CD4-positive, CD25-positive, alpha-beta regulatory T cell (primary cell): ENCODE measurements around the gene DIAPH2. TPM values are rescaled to one million over a fixed set of nuclear protein-coding genes. Genes with fewer than 3 reads are reported as not detected.
A peak's percentile ranks its signal among the peaks of the same experiment; 100 is the strongest.

Source experiments
- ATAC-seq, 2 donors: fragments of 150-1000 bp; cut with Tn5 transposase; one replicate each; pipeline ENCODE4 v1.10.0; 2021; ENCODE audit warnings: low read depth in 2 of 2, moderate number of reproducible peaks in 2 of 2, moderate library complexity in 1 of 2
- DNase-seq, 3 donors: peaks; one replicate each; pipeline versions ENCODE4 v3.0.0 to v3.0.0-alpha.2; 2012 to 2022; ENCODE audit warnings: mixed read lengths in 1 of 3
- H3K27ac ChIP-seq: one replicate; pipeline ENCODE4 v1.7.0; 2013; ENCODE audit warnings: mild to moderate bottlenecking, low read length; ENCODE audit not compliant: insufficient read depth, poor library complexity, severe bottlenecking
- H3K27me3 ChIP-seq: one replicate; pipeline ENCODE4 v1.7.0; 2013; ENCODE audit warnings: low read length; ENCODE audit not compliant: control insufficient read depth, insufficient read depth
- H3K36me3 ChIP-seq: one replicate; pipeline ENCODE4 v1.7.0; 2013; ENCODE audit warnings: mild to moderate bottlenecking, low read length, moderate library complexity; ENCODE audit not compliant: control insufficient read depth, insufficient read depth
- H3K4me1 ChIP-seq: 2 replicates; pipeline ENCODE4 v1.7.0; 2013; ENCODE audit warnings: mild to moderate bottlenecking, low read length; ENCODE audit not compliant: insufficient read depth, control insufficient read depth, poor library complexity, severe bottlenecking
- H3K4me3 ChIP-seq: one replicate; pipeline ENCODE4 v1.7.0; 2013; ENCODE audit warnings: low read depth, mild to moderate bottlenecking, low read length, moderate library complexity
- H3K9me3 ChIP-seq, 2 experiments: 1 replicate in 1 of 2; 2 replicates in 1 of 2; pipeline ENCODE4 v1.7.0; 2013; ENCODE audit warnings: low read length in 2 of 2, mild to moderate bottlenecking in 1 of 2, moderate library complexity in 1 of 2; ENCODE audit not compliant: control insufficient read depth in 2 of 2
- H3K27ac Mint-ChIP-seq, 3 donors: one replicate each; pipeline ENCODE4 v1.8.0; 2020 to 2022; ENCODE audit warnings: mild to moderate bottlenecking in 3 of 3, mixed read lengths in 3 of 3, moderate library complexity in 2 of 3
- H3K27me3 Mint-ChIP-seq: one replicate; pipeline ENCODE4 v1.8.0; 2022; ENCODE audit warnings: mild to moderate bottlenecking, mixed read lengths
- H3K36me3 Mint-ChIP-seq: one replicate; pipeline ENCODE4 v1.8.0; 2020; ENCODE audit warnings: mixed read lengths
- H3K4me1 Mint-ChIP-seq, 4 donors: one replicate each; pipeline ENCODE4 v1.8.0; 2020 to 2022; ENCODE audit warnings: mixed read lengths in 4 of 4, mild to moderate bottlenecking in 1 of 4
- H3K4me3 Mint-ChIP-seq, 4 donors: one replicate each; pipeline ENCODE4 v1.8.0; 2020 to 2022; ENCODE audit warnings: mild to moderate bottlenecking in 4 of 4, mixed read lengths in 4 of 4, moderate library complexity in 3 of 4
- H3K9me3 Mint-ChIP-seq, 7 donors: one replicate each; pipeline ENCODE4 v1.8.0; 2020 to 2022; ENCODE audit warnings: mixed read lengths in 7 of 7, mild to moderate bottlenecking in 3 of 7, moderate library complexity in 2 of 7
- polyA plus RNA-seq, 4 donors: library from polyadenylated mRNA; unstranded; fragments of 300-500 nt; fragmentation: Illumina TruSeq; gene quantifications; one replicate each; pipeline ENCODE4 v1.2.3, GENCODE V29; 2021
- total RNA-seq: library from RNA; stranded (reverse); gene quantifications from one replicate; pipeline ENCODE4 v1.2.3, GENCODE V29; 2022

Gene DIAPH2
- total and polyA plus RNA-seq, 5 donors from 2014 or later = 6.3 to 17.0 (median 6.6) TPM

DNA sequence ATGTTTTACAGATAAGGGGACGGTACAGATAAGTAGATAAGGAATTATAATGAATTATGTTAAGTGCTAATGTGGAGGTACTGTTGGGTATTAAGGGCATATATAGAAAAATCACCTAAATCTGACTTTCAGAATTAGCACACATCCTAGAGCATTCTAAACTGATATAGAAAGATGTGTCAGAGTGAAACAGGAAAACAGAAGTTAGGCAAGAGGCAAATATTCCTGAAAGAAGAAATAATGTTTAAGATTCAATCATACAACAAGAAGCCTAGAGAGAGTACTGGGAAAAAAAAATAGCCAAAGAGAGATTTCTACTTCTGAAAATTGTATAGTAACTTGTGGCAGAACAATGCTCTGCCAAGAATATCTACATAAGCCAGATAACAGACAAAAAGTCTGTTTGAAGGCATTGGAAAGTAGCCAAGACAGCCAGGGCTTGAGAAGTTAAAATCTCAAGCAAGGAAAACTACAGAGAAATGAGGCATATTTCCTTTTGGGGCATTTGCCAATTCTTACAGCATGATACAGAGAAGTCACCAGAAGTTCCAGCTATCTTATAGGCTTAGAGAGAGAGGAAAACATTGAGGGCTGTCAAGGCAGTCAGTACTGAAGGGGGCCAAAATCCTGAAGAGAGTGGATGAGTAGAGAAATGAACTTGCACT, 845.0 kb downstream of the DIAPH2 start:
- DNase-seq = no peak
- ATAC-seq = no peak
- H3K36me3 Mint-ChIP-seq = peaks cover 5% of the 10 kb centered on the region

DNA sequence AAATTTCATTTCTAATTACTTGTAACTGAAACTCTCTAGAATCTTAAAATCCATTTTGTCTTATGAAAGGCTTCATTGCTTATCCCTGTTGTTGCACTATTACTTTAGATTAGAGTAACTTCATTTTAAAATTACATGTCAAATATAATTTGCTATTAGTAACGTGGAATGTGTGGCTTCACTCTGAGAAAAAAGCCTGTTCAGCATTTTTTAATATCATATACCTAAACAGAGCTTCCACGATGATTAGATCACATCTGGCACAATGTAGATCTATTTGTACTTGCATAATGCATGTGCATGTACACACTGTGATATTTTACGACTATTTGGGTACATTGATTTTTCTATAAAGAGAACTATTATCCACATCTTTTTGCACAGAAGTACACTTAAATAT, 847.2 kb downstream of the DIAPH2 start:
- H3K36me3 Mint-ChIP-seq = peaks cover 5% of the 10 kb centered on the region
- H3K9me3 Mint-ChIP-seq = peaks cover 0 to 15% (median 7%) of the 10 kb centered on the region in 7 donors
- Histone ChIP-seq H3K4me1 (no peaks in the 10 kb centered on the region), H3K27me3 (no peaks in the 10 kb centered on the region), H3K27ac (no peak overlapping the region), H3K9me3 (peaks cover 3 to 8% of the 10 kb centered on the region in 2 experiments), H3K36me3 (no peaks in the 10 kb centered on the region), H3K4me3 (no peak overlapping the region)
- no peaks in the 10 kb centered on the region for H3K27me3 Mint-ChIP-seq
- ATAC-seq (no peak), DNase-seq (no peak)
- no peak overlapping the region for H3K27ac Mint-ChIP-seq
- H3K4me3 Mint-ChIP-seq = no peak overlapping the region
- no peaks in the 10 kb centered on the region for H3K4me1 Mint-ChIP-seq

More for the DNA sequence above, 845.0 kb downstream of the DIAPH2 start:
- no peaks in the 10 kb centered on the region for H3K4me1 Mint-ChIP-seq
- no peaks in the 10 kb centered on the region for H3K4me1 ChIP-seq
- peaks cover 0 to 20% (median 7%) of the 10 kb centered on the region in 7 donors for H3K9me3 Mint-ChIP-seq
- H3K27me3 ChIP-seq = no peaks in the 10 kb centered on the region
- no peaks in the 10 kb centered on the region for H3K36me3 ChIP-seq
- no peak overlapping the region for H3K27ac Mint-ChIP-seq
- H3K27ac ChIP-seq = no peak overlapping the region
- H3K4me3 Mint-ChIP-seq = no peak overlapping the region
- peaks cover 3 to 8% of the 10 kb centered on the region in 2 experiments for H3K9me3 ChIP-seq
- H3K4me3 ChIP-seq = no peak overlapping the region
- no peaks in the 10 kb centered on the region for H3K27me3 Mint-ChIP-seq

DNA sequence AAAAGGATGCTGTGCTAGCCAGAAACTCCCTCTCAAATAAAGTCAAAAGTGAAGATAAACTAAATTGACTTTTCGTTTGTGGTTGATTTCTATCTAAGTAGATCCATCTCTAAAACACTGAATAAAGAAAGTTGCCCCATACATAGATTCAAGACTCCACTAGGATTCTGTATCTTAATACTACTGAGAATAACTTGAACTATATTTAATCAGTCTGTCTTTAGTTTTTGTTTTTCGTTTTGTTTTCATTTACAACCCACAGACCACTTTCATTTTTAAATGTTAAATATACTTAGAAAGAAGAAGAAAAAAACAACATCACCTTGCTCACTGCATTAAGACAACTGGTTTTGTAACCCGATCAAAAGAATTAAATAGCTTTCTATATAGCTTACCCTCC, 854.1 kb downstream of the DIAPH2 start:
- ATAC-seq (no peak), DNase-seq (no peak)
- H3K9me3 Mint-ChIP-seq = peaks cover 0 to 2% (median 0%) of the 10 kb centered on the region in 7 donors
- no peaks in the 10 kb centered on the region for H3K4me1 ChIP-seq
- no peaks in the 10 kb centered on the region for H3K36me3 ChIP-seq
- H3K27ac ChIP-seq = no peak overlapping the region
- no peak overlapping the region for H3K4me3 Mint-ChIP-seq
- no peak overlapping the region for H3K4me3 ChIP-seq
- no peak overlapping the region for H3K27ac Mint-ChIP-seq
- no peaks in the 10 kb centered on the region for H3K36me3 Mint-ChIP-seq
- H3K27me3 ChIP-seq = no peaks in the 10 kb centered on the region
- no peaks in the 10 kb centered on the region for H3K27me3 Mint-ChIP-seq
- peaks cover 0 to 5% (median 0%) of the 10 kb centered on the region in 4 donors for H3K4me1 Mint-ChIP-seq
- H3K9me3 ChIP-seq = no peaks in the 10 kb centered on the region

DNA sequence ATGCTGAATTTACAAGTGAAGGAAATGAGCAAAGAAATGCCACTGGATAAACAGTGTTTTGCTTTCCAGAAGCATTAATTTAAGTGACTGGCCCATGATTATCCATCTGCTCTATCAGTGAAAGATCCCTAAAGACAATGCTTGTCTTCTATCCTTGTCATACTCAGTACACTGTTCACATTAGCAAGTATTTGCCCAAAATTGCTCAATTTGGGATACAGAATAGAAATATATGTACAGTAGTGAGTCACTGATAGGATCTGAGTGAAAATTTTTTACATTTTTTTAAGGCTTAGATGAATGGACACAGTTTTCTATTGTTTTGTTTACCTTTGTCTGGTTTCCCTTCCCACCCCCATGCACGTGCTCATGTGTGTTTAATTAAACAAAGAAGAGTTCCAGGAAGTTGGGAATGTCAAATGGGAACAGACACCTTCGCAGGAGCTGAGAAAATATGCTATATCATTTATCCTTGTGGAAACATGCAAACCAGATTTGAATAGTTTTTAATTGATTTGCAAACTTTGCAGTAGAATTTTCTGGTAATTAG, 855.4 kb downstream of the DIAPH2 start:
- Mint-ChIP-seq H3K4me3 (no peak overlapping the region), H3K27ac (no peak overlapping the region)
- no peaks in the 10 kb centered on the region for H3K4me1 ChIP-seq

DNA sequence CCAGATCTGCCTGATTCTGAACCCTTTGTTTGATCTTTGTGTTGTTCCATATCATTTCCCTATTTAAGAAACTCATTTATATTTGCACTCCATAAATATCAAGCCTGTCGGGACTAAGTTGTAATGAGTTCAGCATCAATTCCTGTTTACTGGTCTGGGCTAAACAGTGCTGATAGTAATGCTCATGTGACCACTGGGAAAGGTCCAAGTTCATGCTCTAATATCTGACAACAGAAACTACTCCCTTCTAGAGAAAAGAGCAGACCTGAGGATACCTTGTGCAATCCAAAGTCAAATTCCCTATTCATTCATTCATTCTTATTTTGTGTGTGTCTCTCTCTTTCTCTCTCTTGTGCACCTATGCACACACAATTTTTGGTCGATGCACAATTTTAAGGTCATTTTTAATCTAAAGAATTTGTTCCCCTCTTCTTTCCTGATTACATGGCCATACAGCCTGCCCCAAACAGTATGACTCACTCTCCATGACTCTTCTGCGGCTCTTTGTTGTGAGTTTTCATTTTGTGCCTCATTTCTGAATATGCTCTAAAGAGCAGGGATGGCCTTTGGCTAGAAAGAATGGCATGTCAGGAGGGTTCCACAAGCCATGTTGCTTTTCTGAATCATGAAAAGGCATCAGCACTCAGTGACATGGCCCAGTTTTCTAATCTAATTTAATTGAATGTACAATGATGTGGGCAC, 863.4 kb downstream of the DIAPH2 start:
- no peak overlapping the region for H3K4me3 Mint-ChIP-seq
- no peak overlapping the region for H3K4me3 ChIP-seq
- no peaks in the 10 kb centered on the region for H3K4me1 Mint-ChIP-seq
- no peaks in the 10 kb centered on the region for H3K9me3 ChIP-seq
- no peak overlapping the region for H3K27ac Mint-ChIP-seq
- no peaks in the 10 kb centered on the region for H3K27me3 Mint-ChIP-seq
- no peaks in the 10 kb centered on the region for H3K4me1 ChIP-seq
- no peaks in the 10 kb centered on the region for H3K9me3 Mint-ChIP-seq
- H3K36me3 Mint-ChIP-seq = no peaks in the 10 kb centered on the region
- no peaks in the 10 kb centered on the region for H3K36me3 ChIP-seq
- no peaks in the 10 kb centered on the region for H3K27me3 ChIP-seq
- ATAC-seq = no peak
- no peak overlapping the region for H3K27ac ChIP-seq
- no peak for DNase-seq

More for the DNA sequence above, 855.4 kb downstream of the DIAPH2 start:
- H3K36me3 ChIP-seq = no peaks in the 10 kb centered on the region
- ATAC-seq (no peak), DNase-seq (no peak)
- Mint-ChIP-seq H3K4me1 (peaks cover 0 to 5% (median 0%) of the 10 kb centered on the region in 4 donors), H3K9me3 (peaks cover 0 to 2% (median 0%) of the 10 kb centered on the region in 7 donors), H3K27me3 (no peaks in the 10 kb centered on the region), H3K36me3 (no peaks in the 10 kb centered on the region)
- no peak overlapping the region for H3K4me3 ChIP-seq
- no peak overlapping the region for H3K27ac ChIP-seq
- no peaks in the 10 kb centered on the region for H3K9me3 ChIP-seq
- H3K27me3 ChIP-seq = no peaks in the 10 kb centered on the region

DNA sequence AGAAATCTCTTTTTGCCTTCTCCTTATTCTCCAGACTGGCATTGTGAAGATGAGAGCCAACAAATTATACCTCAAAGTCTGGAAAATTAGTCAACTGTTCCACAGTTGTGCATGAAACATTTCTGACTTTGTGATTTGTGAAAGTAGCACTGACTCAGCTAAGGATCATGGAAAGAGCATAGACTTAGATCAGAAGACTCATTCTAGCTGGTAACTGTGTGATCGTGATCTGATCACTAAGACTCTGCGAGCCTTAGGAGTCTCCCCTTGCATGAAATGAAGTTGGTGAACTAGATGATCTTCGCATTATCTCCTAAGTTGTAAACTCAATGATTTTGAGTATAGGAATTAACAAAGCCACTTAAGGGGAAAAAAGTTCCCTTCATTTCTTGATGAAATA, 867.2 kb downstream of the DIAPH2 start:
- Histone ChIP-seq H3K4me1 (no peaks in the 10 kb centered on the region), H3K4me3 (no peak overlapping the region), H3K9me3 (no peaks in the 10 kb centered on the region), H3K27ac (no peak overlapping the region), H3K27me3 (no peaks in the 10 kb centered on the region), H3K36me3 (no peaks in the 10 kb centered on the region)
- DNase-seq = no peak
- no peak for ATAC-seq
- Mint-ChIP-seq H3K27me3 (no peaks in the 10 kb centered on the region), H3K27ac (no peak overlapping the region), H3K36me3 (no peaks in the 10 kb centered on the region), H3K4me3 (peak overlapping the region in 1 of 4 donors; percentile 38), H3K9me3 (no peaks in the 10 kb centered on the region), H3K4me1 (no peaks in the 10 kb centered on the region)

DNA sequence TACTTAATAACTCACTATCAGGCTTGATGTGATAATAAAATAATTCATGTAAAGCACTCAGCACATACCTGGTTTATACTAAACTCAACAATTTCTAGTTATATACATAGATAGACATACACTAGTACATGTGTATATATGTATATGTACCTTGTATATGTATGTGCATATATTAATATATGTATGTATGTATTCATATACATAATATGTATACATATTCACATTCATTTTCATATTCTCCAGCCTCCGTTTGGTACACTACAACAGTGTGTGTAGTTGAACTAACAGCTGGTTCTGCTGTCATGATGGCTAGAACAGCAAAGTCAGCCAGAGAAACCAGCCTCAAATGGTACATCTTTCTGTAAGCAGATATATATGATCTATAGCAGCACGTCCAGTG, 869.2 kb downstream of the DIAPH2 start:
- H3K36me3 Mint-ChIP-seq = no peaks in the 10 kb centered on the region
- H3K4me1 Mint-ChIP-seq = no peaks in the 10 kb centered on the region
- Histone ChIP-seq H3K27me3 (no peaks in the 10 kb centered on the region), H3K4me1 (no peaks in the 10 kb centered on the region), H3K27ac (no peak overlapping the region), H3K36me3 (no peaks in the 10 kb centered on the region), H3K4me3 (no peak overlapping the region), H3K9me3 (no peaks in the 10 kb centered on the region)
- no peak for ATAC-seq
- no peaks in the 10 kb centered on the region for H3K9me3 Mint-ChIP-seq
- no peak overlapping the region for H3K27ac Mint-ChIP-seq
- no peaks in the 10 kb centered on the region for H3K27me3 Mint-ChIP-seq
- H3K4me3 Mint-ChIP-seq = no peak overlapping the region
- DNase-seq = no peak
